Esophagus muscularis mucosa (tissue), 3 donors: ENCODE measurements around the gene TTLL1.

Experiments
- CTCF ChIP-seq, 3 experiments: fragments of 200-600 bp in 2 of 3; fragments of 450-650 bp in 1 of 3; sonication (generic) in 2 of 3; IDR thresholded peaks; one replicate each; pipeline ENCODE4 v1.5.1; 2017 to 2019; ENCODE audit warnings: antibody characterized with exemption in 3 of 3, mild to moderate bottlenecking in 2 of 3, moderate library complexity in 1 of 3
- POLR2A ChIP-seq: fragments of 450-650 bp; IDR thresholded peaks from one replicate; pipeline ENCODE4 v1.6.1; 2017; ENCODE audit warnings: antibody characterized with exemption, moderate library complexity, mild to moderate bottlenecking, low read depth

GRCh38 chr22:43006753-43007152 is 82.4 kb downstream of the TTLL1 start:
- no peak for TF ChIP-seq CTCF (IDR thresholded peaks at IDR 0.05)
- TF ChIP-seq POLR2A = no peak
